Common myeloid progenitor, CD34-positive (primary cell): Measurements from ENCODE around the gene TTLL3.
"Not testable (repeated sequence)": the region's sequence is repeated elsewhere in the genome, so short reads cannot be mapped to it uniquely, and the experiment has no call there.

Experiments
- CTCF ChIA-PET: fragments of 350-600 bp; sonication (Branson Sonifier 250); formaldehyde crosslinking; loops from one replicate; lab custom pipeline; 2021; ENCODE audit warnings: antibody characterized with exemption; lab: Charles Lee
- POLR2A ChIA-PET: fragments of 350-600 bp; sonication (Branson Sonifier 250); formaldehyde crosslinking; loops from one replicate; lab custom pipeline; 2021; ENCODE audit warnings: antibody characterized with exemption; lab: Charles Lee
- DNase-seq, 3 donors: peaks; one replicate each; pipeline versions ENCODE4 v3.0.0 to v3.0.0-alpha.2; 2013
- H3K27ac ChIP-seq, 2 experiments: 1 replicate in 1 of 2; 2 replicates in 1 of 2; pipeline ENCODE4 v1.7.0; 2013; ENCODE audit warnings: inconsistent platforms in 2 of 2, low read length in 2 of 2, mild to moderate bottlenecking in 2 of 2, low read depth in 1 of 2, moderate library complexity in 1 of 2; ENCODE audit not compliant: severe bottlenecking in 2 of 2, insufficient read depth in 1 of 2, poor library complexity in 1 of 2
- H3K27me3 ChIP-seq, 5 experiments: replicated peaks in 2 of 5; 1 replicate in 3 of 5; 2 replicates in 2 of 5; pipeline versions ENCODE4 v1.6.1 to v1.7.0; 2013; ENCODE audit warnings: low read length in 4 of 5, mild to moderate bottlenecking in 2 of 5, moderate library complexity in 2 of 5, inconsistent platforms in 1 of 5; ENCODE audit not compliant: insufficient read depth in 5 of 5, control insufficient read depth in 4 of 5
- H3K36me3 ChIP-seq, 4 experiments: 1 replicate in 2 of 4; 2 replicates in 2 of 4; pipeline versions ENCODE4 v1.6.1 to v1.7.0; 2013; ENCODE audit warnings: low read length in 3 of 4, control low read depth in 1 of 4, mild to moderate bottlenecking in 1 of 4; ENCODE audit not compliant: control insufficient read depth in 4 of 4, insufficient read depth in 4 of 4
- H3K4me1 ChIP-seq, 4 experiments: 1 replicate in 3 of 4; 2 replicates in 1 of 4; pipeline versions ENCODE4 v1.6.1 to v1.7.1; 2013; ENCODE audit warnings: low read length in 3 of 4, mild to moderate bottlenecking in 3 of 4, control low read depth in 1 of 4, inconsistent platforms in 1 of 4, moderate library complexity in 1 of 4; ENCODE audit not compliant: control insufficient read depth in 4 of 4, insufficient read depth in 4 of 4; ENCODE audit errors: control extremely low read depth in 1 of 4
- H3K4me3 ChIP-seq, 7 experiments: 1 replicate in 4 of 7; 2 replicates in 3 of 7; pipeline versions ENCODE4 v1.5.1 to v1.7.0; 2013; ENCODE audit warnings: mild to moderate bottlenecking in 7 of 7, low read length in 6 of 7, moderate library complexity in 6 of 7, inconsistent platforms in 2 of 7, low read depth in 2 of 7, control low read depth in 1 of 7; ENCODE audit not compliant: insufficient read depth in 4 of 7, control insufficient read depth in 1 of 7; ENCODE audit errors: extremely low read depth in 1 of 7
- H3K9me3 ChIP-seq, 5 experiments: 1 replicate in 4 of 5; 2 replicates in 1 of 5; pipeline versions ENCODE4 v1.6.1 to v1.7.1; 2013; ENCODE audit warnings: low read length in 4 of 5, mild to moderate bottlenecking in 2 of 5, inconsistent platforms in 1 of 5, low read depth in 1 of 5, moderate library complexity in 1 of 5; ENCODE audit not compliant: control insufficient read depth in 4 of 5, insufficient read depth in 2 of 5; ENCODE audit errors: control extremely low read depth in 1 of 5
- WGBS: methylation state at CpG from one replicate; pipeline ENCODE4 v1.1.5; 2013; ENCODE audit not compliant: insufficient coverage; 5-methylcytosine and 5-hydroxymethylcytosine counted together

The TTLL3 gene

DNA sequence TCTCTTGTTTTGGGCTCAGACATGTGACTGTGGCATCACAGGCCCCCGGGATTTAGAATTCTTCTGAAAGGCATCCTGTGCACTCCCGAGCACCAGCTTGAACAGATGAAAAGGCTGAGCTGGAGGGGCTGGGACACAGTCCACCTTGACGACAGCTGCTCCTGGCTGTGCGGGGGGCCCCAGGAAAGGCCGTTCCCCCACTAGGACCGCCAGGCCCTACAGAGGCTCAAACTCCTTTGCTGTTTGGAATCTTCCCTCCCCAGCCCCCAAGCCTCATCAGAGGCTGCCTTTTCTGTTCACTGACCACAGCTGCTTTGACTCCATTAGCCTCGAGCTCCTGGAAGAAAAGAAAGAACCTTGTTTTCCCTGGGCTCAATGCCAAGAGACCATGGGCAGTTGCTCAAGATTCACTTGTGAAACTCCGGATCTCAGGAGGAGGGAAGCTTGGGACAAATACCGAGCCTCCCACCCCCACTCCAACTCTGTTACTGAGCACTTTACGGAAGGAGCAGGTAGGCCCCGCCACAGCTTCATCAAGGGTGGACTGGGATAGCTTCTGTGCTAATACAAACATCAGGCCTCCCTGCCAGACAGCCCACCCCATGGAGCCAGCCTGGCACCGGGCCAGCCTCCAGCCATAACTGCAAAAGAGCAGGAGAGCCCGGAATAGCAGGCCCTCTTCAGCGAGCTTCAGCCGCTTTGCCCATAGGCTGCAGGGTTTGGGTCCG lies 54.3 kb downstream of the TTLL3 start:
- no peaks in the 10 kb centered on the region for H3K36me3 ChIP-seq
- H3K4me1 ChIP-seq, result peaks cover 0 to 11% (median 6%) of the 10 kb centered on the region in 4 experiments
- ChIA-PET CTCF (interaction anchor here (0.8 to 1.9 kb wide), 8 partner anchors 10 to 82 kb away, joined by 3 to 4 read pairs (median 3); partner anchors contain the start of gene CIDEC), POLR2A (no interaction called here)
- H3K4me3 ChIP-seq, result no peak overlapping the region
- no peak for DNase-seq
- H3K27me3 ChIP-seq, result no peaks in the 10 kb centered on the region
- 96% methylated on average over 11 of the region's 16 CpGs for WGBS
- H3K27ac ChIP-seq, result no peak overlapping the region
- no peaks in the 10 kb centered on the region for H3K9me3 ChIP-seq

DNA sequence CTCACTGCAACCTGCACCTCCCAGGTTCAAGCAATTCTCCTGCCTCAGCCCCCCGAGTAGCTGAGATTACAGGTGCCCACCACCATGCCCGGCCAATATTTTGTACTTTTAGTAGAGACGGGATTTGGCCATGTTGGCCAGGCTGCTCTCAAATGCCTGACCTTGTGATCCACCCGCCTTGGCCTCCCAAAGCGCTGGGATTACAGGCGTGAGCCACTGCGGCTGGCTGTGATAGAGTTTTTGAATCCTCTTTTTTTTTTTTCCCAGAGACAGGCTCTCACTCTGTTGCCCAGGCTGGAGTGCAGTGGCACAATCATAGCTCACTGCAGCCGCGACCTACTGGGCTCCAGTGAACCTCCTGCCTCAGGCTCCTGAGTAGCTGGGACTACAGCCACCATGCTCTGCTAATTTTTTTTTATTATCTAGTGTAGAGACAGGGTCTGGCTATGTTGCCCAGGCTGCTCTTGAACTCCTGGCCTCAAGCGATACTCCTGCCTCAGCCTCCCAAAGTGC lies 55.1 kb downstream of the TTLL3 start:
- H3K27me3 ChIP-seq, H3K9me3 ChIP-seq, DNase-seq, H3K36me3 ChIP-seq, H3K27ac ChIP-seq, H3K4me3 ChIP-seq: not testable (repeated sequence)
- ChIA-PET POLR2A (interaction anchor here (0.7 kb wide), 1 partner anchor 114 kb away, joined by 3 read pairs; no protein-coding TSS in a partner anchor), CTCF (interaction anchor here (1.0 to 1.3 kb wide), 3 partner anchors 15 to 42 kb away, joined by 3 read pairs; partner anchors contain the start of gene CIDEC)
- peaks cover 0 to 11% (median 6%) of the 10 kb centered on the region in 4 experiments for H3K4me1 ChIP-seq
- WGBS, result 98% methylated on average over 7 of the region's 10 CpGs

DNA sequence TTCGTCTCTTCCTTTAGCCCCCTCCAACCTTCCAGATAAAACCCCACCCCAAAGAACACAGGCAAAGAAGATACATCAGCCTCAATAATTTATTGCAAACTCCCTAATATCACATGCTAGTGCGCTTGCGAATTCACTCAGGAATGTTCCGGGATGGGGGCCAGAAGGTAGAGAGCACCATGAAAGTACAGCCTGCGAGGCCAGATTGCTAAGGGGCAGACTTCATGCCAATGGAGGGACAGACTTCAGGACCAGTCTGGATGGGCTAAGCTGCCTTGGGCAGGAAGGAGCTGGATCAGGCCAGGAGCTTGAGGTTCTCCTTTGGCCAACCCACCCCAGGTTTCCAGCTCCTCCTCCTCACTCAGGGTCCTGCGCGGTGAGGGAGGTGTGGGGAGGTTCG lies 56.6 kb downstream of the TTLL3 start:
- Histone ChIP-seq H3K36me3 (no peaks in the 10 kb centered on the region), H3K27me3 (no peaks in the 10 kb centered on the region), H3K4me1 (peaks cover 0 to 11% (median 7%) of the 10 kb centered on the region in 4 experiments), H3K4me3 (no peak overlapping the region), H3K9me3 (no peaks in the 10 kb centered on the region), H3K27ac (no peak overlapping the region)
- DNase-seq, result no peak
- WGBS, result 100% methylated on average over 7 of the region's 8 CpGs
- POLR2A ChIA-PET, result no interaction called here
- CTCF ChIA-PET, result interaction anchor here (0.7 to 1.9 kb wide), 2 partner anchors 42 to 47 kb away, joined by 3 to 7 read pairs; no protein-coding TSS in a partner anchor

DNA sequence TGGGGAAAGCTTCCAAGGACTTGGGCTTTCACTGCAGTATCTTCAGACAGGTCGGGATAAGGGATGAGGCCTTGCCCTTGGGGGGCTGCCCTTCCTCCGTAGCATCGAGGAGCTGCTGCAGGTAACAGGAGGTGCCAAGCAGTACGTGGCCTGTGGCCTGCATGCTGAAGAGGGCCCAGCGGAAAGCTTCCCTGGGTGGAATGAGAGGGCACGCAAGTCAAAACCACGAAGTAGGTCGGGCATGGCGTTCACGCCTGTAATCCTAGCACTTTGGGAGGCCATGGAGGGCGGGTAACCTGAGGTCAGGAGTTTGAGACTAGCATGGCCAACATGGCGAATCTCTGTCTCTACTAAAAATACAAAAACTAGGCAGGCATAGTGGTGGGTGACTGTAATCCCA lies 57.0 kb downstream of the TTLL3 start:
- no peak for DNase-seq
- Histone ChIP-seq H3K4me1 (peaks cover 0 to 11% (median 4%) of the 10 kb centered on the region in 4 experiments), H3K27ac (no peak overlapping the region), H3K9me3 (no peaks in the 10 kb centered on the region), H3K36me3 (no peaks in the 10 kb centered on the region), H3K4me3 (no peak overlapping the region), H3K27me3 (no peaks in the 10 kb centered on the region)
- ChIA-PET POLR2A (interaction anchor here (1.0 kb wide), 1 partner anchor 22 kb away, joined by 3 read pairs; no protein-coding TSS in a partner anchor), CTCF (interaction anchor here (1.9 kb wide), 1 partner anchor 46 kb away, joined by 7 read pairs; no protein-coding TSS in a partner anchor)
- WGBS, result 98% methylated on average over 12 of the region's 12 CpGs

DNA sequence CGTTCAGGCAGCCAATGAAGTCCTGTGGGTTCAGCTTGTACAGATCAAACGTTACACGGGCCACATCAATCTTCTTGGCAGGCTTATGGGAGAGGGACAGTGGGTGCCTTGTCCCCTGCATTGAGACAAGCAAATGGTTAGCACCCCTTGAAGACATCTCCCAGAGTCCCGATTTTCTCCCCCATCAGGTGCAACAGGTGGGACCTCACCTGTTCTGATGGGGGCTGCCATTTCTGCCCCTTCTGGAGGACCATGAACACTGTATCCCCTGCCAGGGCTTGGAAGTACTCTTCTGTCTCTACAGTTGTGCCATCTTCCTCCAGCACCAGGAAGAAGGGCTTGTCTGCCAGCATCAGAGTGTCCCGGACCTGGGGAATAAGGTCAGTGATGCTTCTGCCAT lies 59.9 kb downstream of the TTLL3 start:
- no peak for DNase-seq
- Histone ChIP-seq H3K36me3 (no peaks in the 10 kb centered on the region), H3K27ac (no peak overlapping the region), H3K9me3 (no peaks in the 10 kb centered on the region), H3K4me1 (peaks cover 0 to 4% (median 0%) of the 10 kb centered on the region in 4 experiments), H3K4me3 (no peak overlapping the region), H3K27me3 (no peaks in the 10 kb centered on the region)
- ChIA-PET CTCF (no interaction called here), POLR2A (no interaction called here)
- 96% methylated on average over 5 of the region's 5 CpGs for WGBS

DNA sequence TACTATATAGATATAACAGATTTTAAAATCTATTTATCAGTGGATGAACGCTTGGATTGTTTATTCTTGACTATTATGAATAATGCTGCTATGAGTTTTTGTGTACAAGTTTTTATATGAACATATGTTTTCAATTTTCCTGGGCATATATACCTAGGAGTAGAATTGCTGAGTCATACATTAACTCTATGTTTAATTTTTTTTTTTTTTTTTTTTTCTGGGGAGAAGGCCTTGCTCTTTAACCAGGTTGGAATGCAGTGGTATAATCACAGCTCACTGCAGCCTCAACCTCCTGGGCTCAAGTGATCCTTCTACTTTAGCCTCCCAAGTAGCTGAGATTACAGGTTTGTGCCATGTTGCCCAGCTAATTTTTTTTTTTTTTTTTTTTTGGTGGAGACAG lies 60.9 kb downstream of the TTLL3 start:
- ChIA-PET POLR2A (no interaction called here), CTCF (interaction anchor here (0.6 kb wide), 1 partner anchor 93 kb away, joined by 3 read pairs; no protein-coding TSS in a partner anchor)
- DNase-seq, result no peak
- Histone ChIP-seq H3K27ac (no peak overlapping the region), H3K4me1 (peaks cover 0 to 4% (median 0%) of the 10 kb centered on the region in 4 experiments), H3K4me3 (no peak overlapping the region), H3K36me3 (no peaks in the 10 kb centered on the region), H3K9me3 (no peaks in the 10 kb centered on the region), H3K27me3 (no peaks in the 10 kb centered on the region)
- no CpG with 5 or more reads among the region's 1 CpG for WGBS

DNA sequence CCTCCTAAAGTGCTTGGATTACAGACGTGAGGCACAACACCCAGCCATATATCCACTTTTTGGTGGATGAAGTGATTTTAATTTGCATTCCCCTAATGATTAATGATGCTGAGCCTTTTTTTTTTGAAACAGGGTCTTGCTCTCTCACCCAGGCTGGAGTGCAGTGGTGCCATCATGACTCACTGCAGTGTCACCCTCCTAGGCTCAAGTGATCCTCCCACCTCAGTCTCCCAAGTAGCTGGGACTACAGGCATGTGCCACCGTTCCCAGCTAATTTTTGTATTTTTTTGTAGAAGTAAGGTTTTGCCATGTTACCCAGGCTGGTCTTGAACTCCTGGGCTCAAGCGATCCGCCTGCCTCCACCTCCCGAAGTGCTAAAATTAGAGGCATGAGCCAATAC lies 62.0 kb downstream of the TTLL3 start:
- H3K36me3 ChIP-seq, H3K27me3 ChIP-seq, H3K4me1 ChIP-seq, H3K9me3 ChIP-seq, POLR2A ChIA-PET, H3K27ac ChIP-seq, H3K4me3 ChIP-seq, DNase-seq, CTCF ChIA-PET: not testable (repeated sequence)
- WGBS, result 86% methylated on average over 4 of the region's 5 CpGs
